Coronary artery (tissue), 2 donors: Measurements from ENCODE around the gene TEX53.

ENCODE experiments used
- DNase-seq: peaks from one replicate; pipeline ENCODE4 v3.0.0-alpha.2; 2017; ENCODE audit warnings: low spot score
- H3K27ac ChIP-seq, 2 donors: fragments of 200-600 bp; sonication (generic); one replicate each; pipeline ENCODE4 v1.5.1; 2016 to 2019
- H3K4me3 ChIP-seq: fragments of 200-600 bp; sonication (generic); 2 replicates; pipeline ENCODE4 v1.5.1; 2016; ENCODE audit warnings: mild to moderate bottlenecking, moderate library complexity
- TF ChIP-seq, protein P1 (sequence below): fragments of 200-600 bp; sonication (generic); IDR thresholded peaks from one replicate; pipeline ENCODE4 v1.5.1; 2019; ENCODE audit warnings: antibody characterized with exemption

TEX53 gene

DNA sequence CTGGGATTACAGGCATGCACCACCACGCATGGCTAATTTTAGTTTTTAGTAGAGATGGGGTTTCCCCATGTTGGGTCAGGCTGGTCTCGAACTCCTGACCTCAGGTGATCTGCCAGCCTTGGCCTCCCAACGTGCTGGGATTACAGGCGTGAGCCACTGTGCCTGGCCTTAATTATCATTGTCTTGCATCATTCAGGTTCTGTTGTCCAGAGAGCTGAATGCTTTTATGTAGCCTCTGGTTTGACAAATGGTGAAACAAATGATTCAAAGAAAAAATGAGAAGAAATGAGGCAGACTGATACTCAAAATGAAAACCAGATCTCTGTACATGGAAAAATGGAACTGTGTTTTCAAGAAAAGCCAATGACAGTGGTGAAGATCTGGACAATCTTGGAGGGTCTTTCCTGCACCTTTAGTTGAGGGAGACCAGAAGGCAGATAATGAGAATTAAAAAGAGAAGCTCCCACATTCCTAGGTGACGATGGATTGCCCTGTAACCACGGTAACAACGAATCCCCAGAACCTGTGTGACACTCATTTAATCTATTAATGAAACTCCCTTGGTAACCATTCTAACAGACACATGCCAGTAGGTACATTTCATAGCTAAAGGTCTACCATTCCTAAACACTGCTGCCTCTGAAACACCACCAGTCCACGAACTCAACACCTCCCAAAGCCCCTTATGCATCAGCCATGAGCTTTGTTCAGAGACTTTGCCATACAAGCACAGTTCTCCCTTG lies 22.8 kb upstream of the TEX53 start:
- DNase-seq: no peak
- TF ChIP-seq, protein P1, sequence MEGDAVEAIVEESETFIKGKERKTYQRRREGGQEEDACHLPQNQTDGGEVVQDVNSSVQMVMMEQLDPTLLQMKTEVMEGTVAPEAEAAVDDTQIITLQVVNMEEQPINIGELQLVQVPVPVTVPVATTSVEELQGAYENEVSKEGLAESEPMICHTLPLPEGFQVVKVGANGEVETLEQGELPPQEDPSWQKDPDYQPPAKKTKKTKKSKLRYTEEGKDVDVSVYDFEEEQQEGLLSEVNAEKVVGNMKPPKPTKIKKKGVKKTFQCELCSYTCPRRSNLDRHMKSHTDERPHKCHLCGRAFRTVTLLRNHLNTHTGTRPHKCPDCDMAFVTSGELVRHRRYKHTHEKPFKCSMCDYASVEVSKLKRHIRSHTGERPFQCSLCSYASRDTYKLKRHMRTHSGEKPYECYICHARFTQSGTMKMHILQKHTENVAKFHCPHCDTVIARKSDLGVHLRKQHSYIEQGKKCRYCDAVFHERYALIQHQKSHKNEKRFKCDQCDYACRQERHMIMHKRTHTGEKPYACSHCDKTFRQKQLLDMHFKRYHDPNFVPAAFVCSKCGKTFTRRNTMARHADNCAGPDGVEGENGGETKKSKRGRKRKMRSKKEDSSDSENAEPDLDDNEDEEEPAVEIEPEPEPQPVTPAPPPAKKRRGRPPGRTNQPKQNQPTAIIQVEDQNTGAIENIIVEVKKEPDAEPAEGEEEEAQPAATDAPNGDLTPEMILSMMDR: no peak
- Histone ChIP-seq H3K27ac (no peak overlapping the region), H3K4me3 (no peak overlapping the region)

DNA sequence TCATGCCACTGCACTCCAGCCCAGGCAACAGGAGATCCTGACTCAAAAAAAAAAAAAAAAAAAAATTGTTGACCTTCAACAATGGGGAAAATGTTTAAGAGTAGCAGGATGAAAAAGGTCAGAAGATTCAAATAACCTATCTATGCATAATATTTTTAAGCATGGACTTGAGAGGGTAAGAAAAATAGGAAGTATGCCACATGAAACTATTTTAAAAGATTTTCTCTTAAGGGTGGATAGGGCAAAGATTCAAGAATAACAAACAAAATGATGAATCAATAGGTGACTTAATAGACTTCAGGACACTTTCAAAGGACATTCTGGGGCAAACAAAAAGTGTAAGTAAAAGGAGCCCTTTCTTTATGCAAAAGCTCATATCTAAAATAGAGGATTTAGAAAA lies 21.2 kb upstream of the TEX53 start:
- Histone ChIP-seq H3K4me3 (no peak overlapping the region), H3K27ac (no peak overlapping the region)
- TF ChIP-seq, protein P1: no peak
- DNase-seq: no peak

DNA sequence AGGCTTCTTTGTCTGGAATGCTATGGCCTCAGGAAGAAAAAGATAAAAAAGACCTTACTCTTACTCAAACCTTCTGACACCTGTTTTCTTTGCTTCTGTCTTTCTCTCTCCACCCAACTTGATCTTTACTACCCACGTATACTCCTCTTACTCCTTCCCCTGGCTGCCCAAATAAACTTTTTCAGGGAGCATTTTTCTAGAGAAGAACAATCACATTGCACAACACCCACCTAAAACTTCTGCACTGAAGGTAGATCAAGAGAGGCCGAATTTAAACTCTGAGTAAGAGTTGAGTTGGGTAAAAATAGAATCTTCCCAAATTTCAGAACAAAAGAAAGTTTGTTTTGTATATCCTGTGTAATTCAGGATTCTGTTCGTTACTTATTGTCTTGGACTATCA lies 20.5 kb upstream of the TEX53 start:
- no peak for DNase-seq
- TF ChIP-seq, protein P1: no peak
- no peak overlapping the region for H3K4me3 ChIP-seq
- no peak overlapping the region for H3K27ac ChIP-seq

DNA sequence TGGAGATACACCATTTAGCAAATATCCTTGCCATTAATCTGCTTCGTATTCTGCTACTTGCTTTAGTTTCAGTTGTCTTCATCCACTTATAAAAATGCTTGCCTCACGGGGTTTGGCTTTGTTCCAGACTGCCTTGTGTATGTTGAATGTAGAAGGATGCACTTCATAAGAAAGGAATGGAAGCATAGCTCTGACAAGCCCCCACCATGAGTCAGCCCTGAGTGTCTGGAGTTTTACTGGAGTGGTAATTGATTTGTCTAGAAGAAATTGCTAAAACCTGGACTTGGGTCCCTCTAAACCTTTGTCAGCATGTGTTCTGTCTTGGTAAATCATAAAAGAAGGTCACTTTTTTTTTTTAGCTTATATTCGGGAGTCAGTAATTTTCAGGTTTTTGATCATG lies 19.8 kb upstream of the TEX53 start:
- DNase-seq: no peak
- TF ChIP-seq, protein P1: no peak
- Histone ChIP-seq H3K4me3 (no peak overlapping the region), H3K27ac (no peak overlapping the region)

DNA sequence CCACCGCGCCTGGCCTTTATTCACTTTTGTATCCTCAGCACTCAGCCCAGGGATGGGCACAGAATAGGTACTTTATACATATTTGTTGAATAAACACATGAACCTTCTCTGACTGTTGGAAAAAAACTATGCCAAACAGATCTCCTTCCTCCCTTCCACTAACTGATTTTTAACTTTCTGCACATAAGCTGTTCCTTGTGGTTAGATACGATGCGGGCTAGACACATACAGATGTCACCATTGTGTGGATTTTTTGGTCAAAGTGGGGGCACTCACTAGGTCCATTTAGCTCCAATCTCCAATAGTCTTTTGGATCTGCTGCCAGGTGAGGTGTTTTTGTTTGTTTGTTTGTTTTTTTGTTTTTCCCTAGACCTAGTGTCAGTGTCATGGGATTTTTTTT lies 19.3 kb upstream of the TEX53 start:
- Histone ChIP-seq H3K27ac (no peak overlapping the region), H3K4me3 (no peak overlapping the region)
- DNase-seq: no peak
- TF ChIP-seq, protein P1: no peak

DNA sequence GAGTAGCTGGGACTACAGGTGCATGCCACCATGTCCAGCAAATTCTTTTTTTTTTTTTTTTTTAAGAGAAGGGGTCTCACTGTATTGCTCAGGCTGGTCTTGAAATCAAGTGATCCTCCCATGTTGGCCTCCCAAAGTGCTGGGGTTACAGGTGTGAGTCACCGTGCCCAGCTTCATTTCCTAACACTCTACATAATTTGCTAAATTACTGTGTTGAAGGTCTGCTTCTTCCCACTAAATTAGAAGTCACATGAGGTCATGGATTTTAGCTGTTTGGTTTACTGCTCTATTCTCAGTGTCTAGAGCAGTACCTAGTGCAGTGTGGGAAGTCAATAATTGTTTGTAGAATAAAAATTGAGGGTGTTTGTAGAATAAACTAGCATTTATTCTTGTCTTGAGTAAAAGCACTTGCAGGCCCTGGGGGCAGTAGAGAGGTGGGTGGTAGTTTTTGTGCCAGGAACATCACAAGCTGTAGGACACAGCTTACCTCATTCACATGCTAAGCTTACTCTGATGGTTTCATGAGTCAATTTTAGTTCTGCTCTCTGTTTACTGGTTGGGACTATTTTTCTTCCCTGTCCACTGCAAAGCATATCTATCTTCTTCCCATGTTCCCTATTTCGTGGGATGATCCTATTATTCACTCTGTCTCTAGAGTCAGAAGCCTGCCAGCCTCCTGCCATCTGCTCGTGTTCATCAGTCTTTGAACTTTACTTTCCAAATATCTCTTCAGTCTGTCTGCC lies 17.4 kb upstream of the TEX53 start:
- DNase-seq: no peak
- TF ChIP-seq, protein P1: no peak
- no peak overlapping the region for H3K27ac ChIP-seq
- H3K4me3 ChIP-seq: no peak overlapping the region
